HG03196 (cell line): Measurements from ENCODE around the gene PSMA1.
"Not testable (repeated sequence)": the region's sequence is repeated elsewhere in the genome, so short reads cannot be mapped to it uniquely, and the experiment has no call there.

ENCODE experiments used
- ATAC-seq: cut with Tn5 transposase; IDR thresholded peaks from one replicate; pipeline ENCODE4 v1.9.1; 2021; ENCODE audit not compliant: unreplicated experiment

PSMA1 gene

DNA sequence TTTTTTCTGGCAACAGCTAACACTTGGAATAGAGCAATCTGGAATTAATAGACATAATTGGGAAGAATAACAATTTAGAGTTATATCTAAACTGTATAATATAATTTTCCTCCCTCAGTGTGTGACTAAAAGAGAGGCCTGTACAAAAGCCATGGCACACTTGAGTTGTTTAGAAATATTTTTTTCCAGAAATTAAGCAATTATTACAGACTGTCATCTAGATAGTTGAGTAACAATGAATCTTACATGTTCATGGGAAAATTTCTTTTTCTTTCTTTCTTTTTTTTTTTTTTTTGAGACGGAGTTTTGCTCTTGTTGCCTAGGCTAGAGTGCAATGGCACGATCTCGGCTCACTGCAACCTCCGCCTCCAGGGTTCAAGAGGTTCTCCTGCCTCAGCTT, 15.0 kb upstream of the PSMA1 start:
- not testable (repeated sequence) for ATAC-seq

GRCh38 chr11:14529951-14530350, 9.8 kb upstream of the PSMA1 start:
- no peak for ATAC-seq

DNA sequence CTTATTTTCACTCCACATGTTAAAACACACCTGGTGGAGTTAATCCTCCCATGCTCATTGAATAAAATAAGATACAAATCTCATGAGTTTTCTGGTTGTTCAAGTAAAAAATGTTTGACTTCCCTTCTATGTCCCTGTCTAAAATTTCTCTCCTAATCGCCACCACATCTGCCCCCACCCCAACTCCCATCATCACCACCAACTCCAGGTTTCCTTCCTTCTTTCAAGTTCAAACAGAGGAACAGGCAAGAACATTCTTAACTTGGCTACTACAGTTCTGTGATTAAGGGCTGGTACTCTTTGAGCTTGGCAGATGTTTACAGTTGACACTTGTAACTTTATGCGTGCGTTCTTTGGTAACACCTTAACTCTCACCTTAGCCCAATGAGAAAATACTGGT, 9.1 kb upstream of the PSMA1 start:
- no peak for ATAC-seq

DNA sequence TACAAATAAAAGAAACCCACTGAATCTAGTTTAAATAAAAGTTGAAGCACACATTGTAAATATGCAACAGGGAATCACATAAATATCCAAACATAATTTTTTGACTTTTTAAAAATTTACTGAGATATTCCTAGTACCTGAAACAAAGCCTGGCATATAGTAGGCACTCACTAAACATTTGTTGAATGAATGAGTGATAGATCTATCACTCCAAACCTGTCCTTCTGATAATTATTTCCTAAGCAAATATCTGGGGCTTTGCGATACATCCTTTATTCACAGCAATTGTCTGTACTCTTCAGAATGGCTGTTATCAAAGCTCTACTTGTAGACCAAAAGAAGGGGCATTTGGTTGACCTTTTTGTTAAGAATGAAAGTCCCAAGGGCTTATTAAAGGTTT, 2.6 kb upstream of the PSMA1 start:
- no peak for ATAC-seq

DNA sequence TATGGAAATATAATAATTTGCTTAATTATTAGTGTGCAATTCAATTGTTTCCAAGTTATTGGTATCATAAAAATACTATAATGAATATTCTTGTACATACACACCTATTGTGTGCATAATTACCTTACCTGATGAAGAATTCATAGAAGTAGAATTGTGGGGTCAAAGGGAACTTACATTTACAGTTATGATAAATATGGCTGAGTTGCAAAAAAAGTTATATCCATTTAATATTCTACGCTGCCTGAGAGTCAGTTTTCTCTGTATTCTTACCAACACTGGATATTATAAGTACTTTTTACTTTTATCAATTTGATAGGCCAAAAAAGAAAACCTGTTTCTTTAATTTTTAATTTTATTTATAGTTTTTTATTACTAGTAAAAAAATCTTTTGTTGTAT, 2.1 kb upstream of the PSMA1 start:
- ATAC-seq, result no peak

DNA sequence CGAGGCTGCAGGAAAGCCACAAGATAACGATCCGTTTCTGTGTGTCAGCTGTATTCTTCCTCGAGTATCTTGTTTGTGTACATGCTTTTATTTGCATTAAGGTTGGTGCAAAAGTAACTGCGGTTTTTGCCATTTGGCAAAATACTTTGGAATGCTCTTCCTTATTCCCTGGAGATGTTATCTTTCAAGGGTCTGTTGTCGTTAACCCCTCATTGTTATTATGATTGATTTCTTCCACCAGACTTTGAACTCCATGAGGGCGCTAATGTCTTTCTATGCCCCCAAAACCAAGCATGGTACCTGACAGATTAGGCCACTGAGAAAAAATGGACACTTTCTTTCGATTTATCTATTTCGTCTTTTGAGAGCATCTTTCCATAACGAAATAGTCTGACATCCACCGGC, 563 bp upstream of the PSMA1 start:
- ATAC-seq, result no peak

DNA sequence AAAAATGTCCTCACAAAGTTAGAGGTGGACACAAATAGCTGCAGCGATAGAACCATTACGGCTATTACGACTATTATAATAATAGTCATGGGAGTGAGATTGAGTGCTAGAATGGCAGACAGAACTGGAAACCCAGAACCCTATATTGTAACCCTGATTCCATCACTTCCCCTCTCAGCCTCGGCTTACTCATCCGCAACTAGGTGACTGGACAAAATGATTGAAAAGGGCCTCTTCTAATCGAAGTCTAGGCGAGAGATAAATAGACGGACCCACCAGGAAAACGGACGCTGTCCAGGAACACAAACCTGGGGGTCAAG, 629 bp downstream of the PSMA1 start:
- peak; percentile 9 for ATAC-seq

DNA sequence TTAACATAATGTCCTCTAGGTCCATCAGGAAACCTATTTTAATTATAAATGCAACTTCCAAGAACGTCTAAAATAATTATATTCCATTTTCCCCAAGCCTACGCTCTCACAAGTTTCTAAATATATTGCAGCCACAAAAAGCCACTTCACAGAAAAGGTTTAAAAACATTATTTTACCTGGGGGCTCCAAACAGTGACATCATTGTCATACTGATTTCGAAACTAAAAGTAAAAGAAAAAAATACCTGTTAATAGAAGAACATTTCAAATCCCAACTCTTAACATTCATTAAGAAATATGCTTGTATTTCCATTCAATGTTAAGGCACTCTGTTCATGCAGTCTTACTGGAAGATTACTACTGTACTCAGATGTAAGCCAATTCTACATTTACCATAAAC, 1.4 kb downstream of the PSMA1 start:
- ATAC-seq, result no peak

DNA sequence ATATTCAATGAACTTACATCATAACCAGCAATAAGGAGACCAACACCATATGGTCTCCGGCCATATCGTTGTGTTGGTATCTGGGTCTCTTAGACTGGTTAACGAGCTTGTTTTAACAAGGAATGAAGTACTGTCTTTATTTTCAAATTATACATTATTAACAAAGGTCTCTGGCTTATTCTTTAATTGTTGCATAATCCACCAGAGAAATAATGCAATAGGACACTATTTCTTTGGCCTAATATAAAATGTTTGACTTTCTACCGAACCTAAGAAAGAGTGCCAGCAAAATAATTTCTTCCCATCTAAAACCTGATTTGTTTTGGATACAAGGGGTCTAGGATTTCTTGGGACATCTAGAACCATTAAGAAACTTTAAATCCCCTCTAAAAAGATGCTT, 6.4 kb downstream of the PSMA1 start:
- ATAC-seq, result no peak

- no peak for ATAC-seq
Measured at GRCh38 chr11:14506532-14506931, 13.7 kb downstream of the PSMA1 start.

- no peak for ATAC-seq
Measured at GRCh38 chr11:14503023-14503422, 17.2 kb downstream of the PSMA1 start.

DNA sequence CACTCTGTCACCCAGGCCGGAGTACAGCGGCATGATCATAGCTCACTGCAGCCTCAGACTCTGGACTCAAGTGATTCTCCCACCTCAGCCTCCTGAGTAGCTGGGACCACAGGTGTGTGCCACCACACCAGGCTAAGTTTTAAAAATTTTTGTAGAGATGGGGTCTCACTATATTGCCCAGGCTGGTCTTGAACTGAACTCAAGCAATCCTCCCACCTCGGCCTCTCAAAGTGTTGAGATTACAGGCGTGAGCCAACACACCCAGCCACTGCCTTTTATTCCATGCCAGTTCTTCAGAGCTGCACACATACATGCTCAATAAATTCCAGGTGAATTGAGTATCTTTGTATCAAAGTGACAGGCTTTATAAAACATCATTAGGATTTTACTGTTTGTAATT, 18.1 kb downstream of the PSMA1 start:
- ATAC-seq, result no peak

- peak; percentile 58 for ATAC-seq
Measured at GRCh38 chr11:14500181-14500651, 20.0 kb downstream of the PSMA1 start.

DNA sequence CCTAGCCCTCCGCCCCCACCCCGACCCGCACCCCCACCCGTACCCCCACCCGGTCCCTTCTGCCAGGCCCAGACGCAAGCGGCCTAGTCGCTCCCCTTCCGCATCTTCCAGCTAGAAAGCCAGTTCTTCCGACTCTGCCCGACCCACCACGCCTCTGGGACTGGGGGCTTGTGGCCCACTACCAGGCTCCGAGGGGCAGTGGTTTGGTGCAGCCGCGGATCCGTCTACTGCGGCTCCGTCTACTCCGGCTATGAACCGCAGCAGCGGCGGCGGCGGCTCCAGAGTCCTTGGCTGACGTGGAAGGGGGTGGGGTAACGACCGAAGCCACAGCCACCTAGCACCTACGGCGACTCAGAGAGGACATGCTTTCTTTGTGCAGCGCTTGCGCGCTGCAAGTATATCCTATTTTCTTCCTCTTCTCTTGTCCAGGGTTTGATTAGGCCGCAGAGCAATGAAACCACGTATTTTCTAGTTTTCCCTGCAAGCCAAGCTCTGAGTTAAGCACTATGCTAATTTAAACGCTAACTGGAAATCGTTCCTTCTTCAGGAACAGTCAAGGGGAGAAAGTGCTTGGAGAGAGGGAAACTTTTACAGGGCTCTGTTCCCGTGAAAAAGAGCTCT, 20.5 kb downstream of the PSMA1 start, which contains the start of gene COPB1:
TSS of gene COPB1 (minus strand) at position 252 of the 621 bp plus-strand sequence. CDS start 883 bp downstream, outside the sequence.
- ATAC-seq, result peak; percentile 87

DNA sequence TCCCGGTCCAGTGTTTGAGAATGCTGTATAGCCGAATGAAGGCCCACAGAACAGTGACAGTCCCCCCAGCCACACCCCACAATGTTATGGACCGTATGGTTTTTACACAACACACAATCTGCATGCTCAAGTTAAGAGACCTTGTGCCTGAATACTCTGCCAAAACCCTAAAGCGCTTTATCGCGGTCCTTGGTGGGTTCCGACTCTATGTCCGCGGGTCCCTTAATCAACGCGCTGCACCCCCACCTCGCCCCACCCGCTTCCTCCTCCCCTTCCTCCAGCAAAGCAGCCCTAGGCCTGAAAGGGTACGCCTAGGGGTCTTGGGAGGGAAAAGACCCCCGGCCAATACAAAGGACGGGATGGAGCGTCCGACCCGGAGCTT, 21.0 kb downstream of the PSMA1 start:
- ATAC-seq, result peak; percentile 13

DNA sequence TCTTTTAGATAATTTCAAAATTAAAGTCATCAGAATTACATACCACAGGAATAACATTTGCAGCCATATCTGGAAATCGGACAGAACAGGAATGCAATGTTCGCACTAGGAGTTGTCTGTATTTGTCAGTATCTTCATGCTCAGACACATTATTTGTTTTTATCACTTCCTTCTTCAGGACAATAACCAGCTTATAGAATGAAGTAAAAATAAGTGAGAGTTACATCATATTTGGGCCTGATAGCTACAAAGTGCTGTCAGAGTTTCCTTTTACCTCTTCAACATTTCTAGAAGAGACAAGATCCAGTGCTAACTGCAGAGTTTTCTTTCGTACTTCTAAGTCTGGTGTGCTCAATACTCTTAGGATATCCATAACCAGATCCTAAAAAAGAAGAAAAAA, 39.5 kb downstream of the PSMA1 start:
- no peak for ATAC-seq

DNA sequence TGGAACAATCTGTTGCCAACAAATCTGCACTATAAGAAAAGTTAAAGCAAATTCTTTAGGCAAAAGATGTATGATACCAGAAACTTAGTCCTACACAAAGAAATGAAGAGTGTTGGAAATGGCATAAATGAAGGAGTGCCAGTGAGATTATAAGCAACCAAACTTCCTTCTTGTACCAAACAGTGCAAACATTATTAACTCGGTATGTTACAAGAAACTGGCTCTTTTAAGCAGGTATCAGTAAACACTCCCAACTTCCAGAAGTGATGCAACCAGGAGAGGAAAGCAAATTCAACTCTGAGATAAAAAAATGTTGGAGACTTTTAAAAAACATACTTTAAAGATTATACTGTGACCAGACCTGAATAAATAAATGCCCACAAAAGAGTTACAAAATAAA, 49.1 kb downstream of the PSMA1 start:
- ATAC-seq, result no peak

DNA sequence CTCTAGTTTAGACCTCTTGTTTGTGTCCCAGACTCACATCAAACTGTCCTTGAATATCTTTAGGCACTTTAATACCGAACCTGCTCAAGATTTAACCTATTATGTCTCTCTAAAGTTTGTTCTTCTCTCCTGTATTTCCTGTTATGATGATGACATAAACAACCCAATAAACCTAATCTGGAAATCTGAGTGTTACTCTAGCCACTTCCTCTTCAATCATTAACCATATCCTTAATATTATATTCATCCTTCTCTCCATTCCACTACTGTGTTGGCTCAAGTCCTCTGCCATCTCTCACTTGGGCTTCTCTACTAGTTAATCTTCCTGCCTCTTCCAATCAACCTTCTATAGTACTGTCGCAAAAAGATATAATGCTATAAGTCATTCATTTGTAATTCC, 56.6 kb downstream of the PSMA1 start:
- no peak for ATAC-seq

- no peak for ATAC-seq
Measured at GRCh38 chr11:14460147-14460546, 60.0 kb downstream of the PSMA1 start.

DNA sequence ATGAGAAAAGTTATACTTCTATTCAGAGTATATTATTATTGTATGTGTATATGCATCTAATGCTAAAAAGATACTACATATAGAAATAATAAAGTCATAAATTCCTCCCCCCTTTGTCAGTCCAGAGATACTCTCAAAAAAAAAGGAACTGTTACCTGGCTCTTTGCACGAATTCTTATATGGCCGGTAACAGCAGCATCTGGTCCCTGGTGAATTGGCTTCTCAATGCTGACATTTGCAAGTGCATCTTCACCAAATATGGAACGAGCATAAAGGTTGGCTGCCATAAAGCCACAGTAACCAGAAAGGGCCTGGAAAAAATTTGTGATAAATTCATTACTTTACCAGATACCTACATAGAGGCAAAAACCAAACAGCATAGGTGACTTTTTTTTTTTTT, 61.8 kb downstream of the PSMA1 start:
- no peak for ATAC-seq

GRCh38 chr11:14455648-14456430, 64.3 kb downstream of the PSMA1 start:
- no peak for ATAC-seq
